SK-N-SH treated with all-trans-retinoic acid at 6 μM for 48 hours (cell line): Measurements from ENCODE around the gene ADD1.

Source experiments
- ATAC-seq: fragments of 200-7000 bp; cut with Tn5 transposase; 3 replicates; pipeline ENCODE4 v1.9.1; 2020; ENCODE audit warnings: mild to moderate bottlenecking, moderate library complexity
- ARNTL ChIP-seq: fragments of 450-650 bp; formaldehyde crosslinking; IDR thresholded peaks from 2 replicates; pipeline ENCODE4 v1.5.0; 2020; ENCODE audit warnings: low read depth, mild to moderate bottlenecking, moderate library complexity, borderline replicate concordance
- CREB5 ChIP-seq: fragments of 250-450 bp; sonication (Bioruptor Pico); IDR thresholded peaks from 2 replicates; pipeline ENCODE4 v1.5.1; 2020; ENCODE audit warnings: low read depth, mild to moderate bottlenecking, moderate library complexity
- CSDC2 ChIP-seq: fragments of 250-450 bp; sonication (Bioruptor Pico); IDR thresholded peaks from 2 replicates; pipeline ENCODE4 v1.5.0; 2020; ENCODE audit warnings: mild to moderate bottlenecking, moderate library complexity
- ESRRG ChIP-seq: fragments of 250-450 bp; sonication (Bioruptor Pico); IDR thresholded peaks from 2 replicates; pipeline ENCODE4 v1.6.1; 2021; ENCODE audit warnings: mild to moderate bottlenecking
- GLIS3 ChIP-seq: fragments of 250-450 bp; sonication (Bioruptor Pico); IDR thresholded peaks from 2 replicates; pipeline ENCODE4 v1.5.0; 2020; ENCODE audit warnings: mild to moderate bottlenecking, moderate library complexity
- ISL1 ChIP-seq: fragments of 250-450 bp; sonication (Bioruptor Pico); IDR thresholded peaks from 2 replicates; pipeline ENCODE4 v2.1.2; 2022; ENCODE audit warnings: mild to moderate bottlenecking, moderate library complexity
- OSR1 ChIP-seq: fragments of 250-450 bp; sonication (Bioruptor Pico); IDR thresholded peaks from 2 replicates; pipeline ENCODE4 v1.8.0; 2022; ENCODE audit warnings: moderate library complexity, mild to moderate bottlenecking, inconsistent platforms
- PATZ1 ChIP-seq: fragments of 250-450 bp; sonication (Bioruptor Pico); IDR thresholded peaks from 2 replicates; pipeline ENCODE4 v1.8.0; 2020; ENCODE audit warnings: mild to moderate bottlenecking, moderate library complexity, borderline replicate concordance
- POU6F1 ChIP-seq: fragments of 250-450 bp; sonication (Bioruptor Pico); IDR thresholded peaks from 2 replicates; pipeline ENCODE4 v1.8.0; 2021; ENCODE audit warnings: low read depth, mild to moderate bottlenecking, moderate library complexity, borderline replicate concordance
- PPARA ChIP-seq: fragments of 250-450 bp; sonication (Bioruptor Pico); IDR thresholded peaks from 2 replicates; pipeline ENCODE4 v1.5.0; 2020; ENCODE audit warnings: mild to moderate bottlenecking, borderline replicate concordance
- RARB ChIP-seq: fragments of 250-450 bp; sonication (Bioruptor Pico); IDR thresholded peaks from 2 replicates; pipeline ENCODE4 v1.8.0; 2021; ENCODE audit warnings: mild to moderate bottlenecking, moderate library complexity
- TOX ChIP-seq: fragments of 250-450 bp; sonication (Bioruptor Pico); IDR thresholded peaks from 2 replicates; pipeline ENCODE4 v1.8.0; 2021; ENCODE audit warnings: mild to moderate bottlenecking, moderate library complexity, borderline replicate concordance
- ZC3H10 ChIP-seq: fragments of 250-450 bp; sonication (Bioruptor Pico); IDR thresholded peaks from 2 replicates; pipeline ENCODE4 v1.5.1; 2021; ENCODE audit warnings: mild to moderate bottlenecking, moderate library complexity
- ZFP3 ChIP-seq: fragments of 250-450 bp; sonication (Bioruptor Pico); IDR thresholded peaks from 2 replicates; pipeline ENCODE4 v1.5.0; 2020; ENCODE audit warnings: mild to moderate bottlenecking, moderate library complexity
- ZFP30 ChIP-seq: fragments of 450-650 bp; formaldehyde crosslinking; IDR thresholded peaks from 2 replicates; pipeline ENCODE4 v1.5.0; 2022; ENCODE audit warnings: mild to moderate bottlenecking, moderate library complexity
- ZNF565 ChIP-seq: fragments of 450-650 bp; formaldehyde crosslinking; conservative IDR thresholded peaks from 2 replicates; pipeline ENCODE4 v1.5.0; 2020; ENCODE audit warnings: low read depth, mild to moderate bottlenecking, moderate library complexity
- ZNF70 ChIP-seq: fragments of 450-650 bp; formaldehyde crosslinking; IDR thresholded peaks from 2 replicates; pipeline ENCODE4 v1.5.0; 2020; ENCODE audit warnings: mild to moderate bottlenecking, moderate library complexity
- ZNF8 ChIP-seq: fragments of 450-650 bp; formaldehyde crosslinking; IDR thresholded peaks from 2 replicates; pipeline ENCODE4 v1.5.0; 2020; ENCODE audit warnings: mild to moderate bottlenecking, moderate library complexity

Gene ADD1

GRCh38 chr4:2938906-2939305 lies 95.3 kb downstream of the ADD1 start:
- no peak for ATAC-seq
- TF ChIP-seq ZC3H10 (CRISPR knock-in tag) = no peak
- TF ChIP-seq ZNF70 (CRISPR knock-in tag) = no peak
- TF ChIP-seq GLIS3 (CRISPR knock-in tag) = no peak
- no peak for TF ChIP-seq ESRRG
- TF ChIP-seq ISL1 = no peak
- TF ChIP-seq ZFP30 = no peak
- TF ChIP-seq ZNF565 (CRISPR knock-in tag) = no peak
- TF ChIP-seq POU6F1 (CRISPR knock-in tag) = no peak
- TF ChIP-seq PATZ1 (CRISPR knock-in tag) = no peak
- TF ChIP-seq CREB5 (CRISPR knock-in tag) = no peak
- no peak for TF ChIP-seq ZFP3 (CRISPR knock-in tag)
- TF ChIP-seq OSR1 (CRISPR knock-in tag) = no peak

- no peak for ATAC-seq
Measured at GRCh38 chr4:2939383-2940243, 96.0 kb downstream of the ADD1 start.

More at GRCh38 chr4:2939383-2940243, 96.0 kb downstream of the ADD1 start:
- TF ChIP-seq PPARA = no peak
- TF ChIP-seq TOX (CRISPR knock-in tag) = no peak
- no peak for TF ChIP-seq PATZ1 (CRISPR knock-in tag)
- TF ChIP-seq ZFP3 (CRISPR knock-in tag) = no peak
- no peak for TF ChIP-seq ZNF8 (CRISPR knock-in tag)
- TF ChIP-seq ZNF565 (CRISPR knock-in tag) = no peak
- TF ChIP-seq RARB (CRISPR knock-in tag) = no peak
- no peak for TF ChIP-seq POU6F1 (CRISPR knock-in tag)
- no peak for TF ChIP-seq OSR1 (CRISPR knock-in tag)
- no peak for TF ChIP-seq CSDC2 (CRISPR knock-in tag)
- TF ChIP-seq ISL1 = no peak
- no peak for TF ChIP-seq ZC3H10 (CRISPR knock-in tag)
- no peak for TF ChIP-seq ARNTL (CRISPR knock-in tag)
